Measurements from ENCODE around the gene TUBA1B. TPM values are rescaled to one million over a fixed set of nuclear protein-coding genes. Genes with fewer than 3 reads are reported as not detected.
A peak's percentile ranks its signal among the peaks of the same experiment; 100 is the strongest.
"Not testable (repeated sequence)": the region's sequence is repeated elsewhere in the genome, so short reads cannot be mapped to it uniquely, and the experiment has no call there.

The TUBA1B gene
- total RNA-seq, 1 donor from 2014 or later: 2,741 TPM

GRCh38 chr12:49131894-49132461, 783 bp upstream of the TUBA1B start:
- Histone ChIP-seq H3K9ac (no peak overlapping the region), H2AFZ (replicated peaks) (peak overlapping the region; percentile 43), H3F3A (ENCODE audit: low read depth) (peaks cover 43% of the 10 kb centered on the region), H3K79me2 (ENCODE audit: low read depth) (peaks cover 46% of the 10 kb centered on the region), H3K4me1 (peaks cover 21% of the 10 kb centered on the region), H3K36me3 (peaks cover 7% of the 10 kb centered on the region), H4K20me1 (ENCODE audit: low read depth) (peaks cover 30% of the 10 kb centered on the region), H3K27me3 (no peaks in the 10 kb centered on the region), H3K4me3 (peak overlapping the region; percentile 98), H3K9me3 (ENCODE audit: low read depth) (no peaks in the 10 kb centered on the region), H3K27ac (no peak overlapping the region), H3K4me2 (peak overlapping the region; percentile 81)
- no peak for TF ChIP-seq EZH2phosphoT487 (IDR thresholded peaks at IDR 0.05)
- no peak for TF ChIP-seq EZH2 (IDR thresholded peaks at IDR 0.05)
- no peak for TF ChIP-seq CTCF (IDR thresholded peaks at IDR 0.05)
- Mint-ChIP-seq H3K4me3 (peak overlapping the region; percentile 82), H3K36me3 (peaks cover 34% of the 10 kb centered on the region), H3K4me1 (peaks cover 49% of the 10 kb centered on the region), H3K9me3 (no peaks in the 10 kb centered on the region), H3K27me3 (ENCODE audit: insufficient read depth, low read depth) (peaks cover 2% of the 10 kb centered on the region), H3K27ac (peak overlapping the region; percentile 55)
- DNase-seq (ENCODE audit: low spot score): no peak

GRCh38 chr12:49130151-49131050, 794 bp downstream of the TUBA1B start:
- peaks cover 39% of the 10 kb centered on the region for H3K36me3 Mint-ChIP-seq
- Histone ChIP-seq H3F3A (ENCODE audit: low read depth) (peaks cover 57% of the 10 kb centered on the region), H3K27ac (peak overlapping the region; percentile 74), H3K4me1 (peaks cover 21% of the 10 kb centered on the region), H3K27me3 (no peaks in the 10 kb centered on the region), H3K36me3 (peaks cover 7% of the 10 kb centered on the region), H3K4me3 (peak overlapping the region; percentile 98), H2AFZ (replicated peaks) (no peak overlapping the region), H3K9me3 (ENCODE audit: low read depth) (no peaks in the 10 kb centered on the region), H3K9ac (peak overlapping the region; percentile 83), H4K20me1 (ENCODE audit: low read depth) (peaks cover 31% of the 10 kb centered on the region), H3K4me2 (peak overlapping the region; percentile 84), H3K79me2 (ENCODE audit: low read depth) (peaks cover 46% of the 10 kb centered on the region)
- H3K9me3 Mint-ChIP-seq: no peaks in the 10 kb centered on the region
- H3K4me3 Mint-ChIP-seq: peak overlapping the region; percentile 96
- H3K4me1 Mint-ChIP-seq: peaks cover 49% of the 10 kb centered on the region
- H3K27me3 Mint-ChIP-seq (ENCODE audit: insufficient read depth, low read depth): peaks cover 2% of the 10 kb centered on the region
- peak; percentile 95 for DNase-seq (ENCODE audit: low spot score)
- TF ChIP-seq EZH2phosphoT487 (IDR thresholded peaks at IDR 0.05) (peak; percentile 26), EZH2 (IDR thresholded peaks at IDR 0.05) (no peak), CTCF (IDR thresholded peaks at IDR 0.05) (peak; percentile 85)
- peak overlapping the region; percentile 97 for H3K27ac Mint-ChIP-seq

GRCh38 chr12:49129332-49130150, 1.7 kb downstream of the TUBA1B start:
- H3K27ac ChIP-seq: no peak overlapping the region
- Mint-ChIP-seq H3K4me1 (peaks cover 49% of the 10 kb centered on the region), H3K9me3 (no peaks in the 10 kb centered on the region), H3K4me3 (peak overlapping the region; percentile 96), H3K27me3 (ENCODE audit: insufficient read depth, low read depth) (peaks cover 2% of the 10 kb centered on the region), H3K27ac (peak overlapping the region; percentile 74), H3K36me3 (peaks cover 39% of the 10 kb centered on the region)
- TF ChIP-seq EZH2phosphoT487 (IDR thresholded peaks at IDR 0.05) (no peak), CTCF (IDR thresholded peaks at IDR 0.05) (no peak), EZH2 (IDR thresholded peaks at IDR 0.05) (no peak)
- peaks cover 60% of the 10 kb centered on the region for H3F3A ChIP-seq (ENCODE audit: low read depth)
- H3K4me3 ChIP-seq: peak overlapping the region; percentile 98
- H3K4me1 ChIP-seq: peaks cover 21% of the 10 kb centered on the region
- peaks cover 31% of the 10 kb centered on the region for H4K20me1 ChIP-seq (ENCODE audit: low read depth)
- H2AFZ ChIP-seq (replicated peaks): no peak overlapping the region
- H3K27me3 ChIP-seq: no peaks in the 10 kb centered on the region
- no peak for DNase-seq (ENCODE audit: low spot score)
- H3K4me2 ChIP-seq: peak overlapping the region; percentile 84
- no peaks in the 10 kb centered on the region for H3K9me3 ChIP-seq (ENCODE audit: low read depth)
- peaks cover 46% of the 10 kb centered on the region for H3K79me2 ChIP-seq (ENCODE audit: low read depth)
- no peak overlapping the region for H3K9ac ChIP-seq
- H3K36me3 ChIP-seq: peaks cover 7% of the 10 kb centered on the region

GRCh38 chr12:49127971-49128370, 3.2 kb downstream of the TUBA1B start:
- H3K79me2 ChIP-seq (ENCODE audit: low read depth): peaks cover 41% of the 10 kb centered on the region
- H3K4me2 ChIP-seq; H3K27me3 ChIP-seq; H3K27ac Mint-ChIP-seq; H3K9ac ChIP-seq; H3K4me3 ChIP-seq; H3K27ac ChIP-seq; H3K9me3 Mint-ChIP-seq; H2AFZ ChIP-seq (replicated peaks); DNase-seq (ENCODE audit: low spot score); H3K9me3 ChIP-seq (ENCODE audit: low read depth); H3K36me3 ChIP-seq; H3K27me3 Mint-ChIP-seq (ENCODE audit: insufficient read depth, low read depth): not testable (repeated sequence)
- peaks cover 31% of the 10 kb centered on the region for H4K20me1 ChIP-seq (ENCODE audit: low read depth)
- H3K4me3 Mint-ChIP-seq: peak overlapping the region; percentile 64
- H3F3A ChIP-seq (ENCODE audit: low read depth): peaks cover 60% of the 10 kb centered on the region
- peaks cover 41% of the 10 kb centered on the region for H3K4me1 Mint-ChIP-seq
- peaks cover 20% of the 10 kb centered on the region for H3K4me1 ChIP-seq
- peaks cover 39% of the 10 kb centered on the region for H3K36me3 Mint-ChIP-seq

Data from neural progenitor cell (in vitro differentiated cells).